ENCODE data around the gene CADM2. TPM values are rescaled to one million over a fixed set of nuclear protein-coding genes. Genes with fewer than 3 reads are reported as not detected.

The CADM2 gene
- total and polyA plus RNA-seq, 4 donors: 42.2 to 133 (median 81.1) TPM

- DNase-seq (ENCODE audit: low read depth in 4 of 6, low spot score in 6 of 6): no peak
- no peaks in the 10 kb centered on the region for H3K4me1 ChIP-seq (ENCODE audit: control insufficient read depth, insufficient read depth, low read length)
- no peak overlapping the region for H3K4me3 ChIP-seq (ENCODE audit: low read depth, low read length)
- no CpG with 5 or more reads among the region's 5 CpGs for WGBS (ENCODE audit: insufficient coverage)
- H3K36me3 ChIP-seq (ENCODE audit: control insufficient read depth, insufficient read depth, low read length): no peaks in the 10 kb centered on the region
- no peaks in the 10 kb centered on the region for H3K9me3 ChIP-seq (ENCODE audit: control insufficient read depth, insufficient read depth, low read length)
- H3K27ac ChIP-seq (ENCODE audit: low read depth, low read length): no peak overlapping the region
- no peaks in the 10 kb centered on the region for H3K27me3 ChIP-seq (ENCODE audit: control insufficient read depth, insufficient read depth, low read length)
Measured at GRCh38 chr3:86056962-86057361, 1098.2 kb downstream of the CADM2 start.

- Histone ChIP-seq H3K27ac (ENCODE audit: low read depth, low read length) (no peak overlapping the region), H3K4me3 (ENCODE audit: low read depth, low read length) (no peak overlapping the region), H3K9me3 (ENCODE audit: control insufficient read depth, insufficient read depth, low read length) (no peaks in the 10 kb centered on the region), H3K4me1 (ENCODE audit: control insufficient read depth, insufficient read depth, low read length) (no peaks in the 10 kb centered on the region), H3K36me3 (ENCODE audit: control insufficient read depth, insufficient read depth, low read length) (no peaks in the 10 kb centered on the region), H3K27me3 (ENCODE audit: control insufficient read depth, insufficient read depth, low read length) (no peaks in the 10 kb centered on the region)
- no peak for DNase-seq (ENCODE audit: low read depth in 4 of 6, low spot score in 6 of 6)
- WGBS (ENCODE audit: insufficient coverage): no CpG with 5 or more reads among the region's 2 CpGs
Measured at GRCh38 chr3:86073799-86074198, 1115.0 kb downstream of the CADM2 start.

GRCh38 chr3:86087160-86087871, 1128.5 kb downstream of the CADM2 start:
- Histone ChIP-seq H3K27ac (ENCODE audit: low read depth, low read length) (no peak overlapping the region), H3K9me3 (ENCODE audit: control insufficient read depth, insufficient read depth, low read length) (no peaks in the 10 kb centered on the region), H3K4me1 (ENCODE audit: control insufficient read depth, insufficient read depth, low read length) (no peaks in the 10 kb centered on the region), H3K36me3 (ENCODE audit: control insufficient read depth, insufficient read depth, low read length) (no peaks in the 10 kb centered on the region), H3K27me3 (ENCODE audit: control insufficient read depth, insufficient read depth, low read length) (no peaks in the 10 kb centered on the region), H3K4me3 (ENCODE audit: low read depth, low read length) (no peak overlapping the region)
- no peak for DNase-seq (ENCODE audit: low read depth in 4 of 6, low spot score in 6 of 6)
- no CpG with 5 or more reads among the region's 6 CpGs for WGBS (ENCODE audit: insufficient coverage)

GRCh38 chr3:86104154-86104553, 1145.4 kb downstream of the CADM2 start:
- H3K27ac ChIP-seq (ENCODE audit: low read depth, low read length): no peak overlapping the region

GRCh38 chr3:86109434-86109833, 1150.6 kb downstream of the CADM2 start:
- H3K27ac ChIP-seq (ENCODE audit: low read depth, low read length): no peak overlapping the region
- WGBS (ENCODE audit: insufficient coverage): 100% methylated on average over 1 of the region's 2 CpGs

More at GRCh38 chr3:86104154-86104553, 1145.4 kb downstream of the CADM2 start:
- WGBS (ENCODE audit: insufficient coverage): no CpG with 5 or more reads among the region's 1 CpG
- Histone ChIP-seq H3K36me3 (ENCODE audit: control insufficient read depth, insufficient read depth, low read length) (no peaks in the 10 kb centered on the region), H3K4me1 (ENCODE audit: control insufficient read depth, insufficient read depth, low read length) (no peaks in the 10 kb centered on the region), H3K27me3 (ENCODE audit: control insufficient read depth, insufficient read depth, low read length) (no peaks in the 10 kb centered on the region), H3K4me3 (ENCODE audit: low read depth, low read length) (no peak overlapping the region), H3K9me3 (ENCODE audit: control insufficient read depth, insufficient read depth, low read length) (no peaks in the 10 kb centered on the region)
- no peak for DNase-seq (ENCODE audit: low read depth in 4 of 6, low spot score in 6 of 6)

More at GRCh38 chr3:86109434-86109833, 1150.6 kb downstream of the CADM2 start:
- H3K4me1 ChIP-seq (ENCODE audit: control insufficient read depth, insufficient read depth, low read length): no peaks in the 10 kb centered on the region
- no peaks in the 10 kb centered on the region for H3K36me3 ChIP-seq (ENCODE audit: control insufficient read depth, insufficient read depth, low read length)
- no peak overlapping the region for H3K4me3 ChIP-seq (ENCODE audit: low read depth, low read length)
- H3K27me3 ChIP-seq (ENCODE audit: control insufficient read depth, insufficient read depth, low read length): no peaks in the 10 kb centered on the region
- H3K9me3 ChIP-seq (ENCODE audit: control insufficient read depth, insufficient read depth, low read length): no peaks in the 10 kb centered on the region
- no peak for DNase-seq (ENCODE audit: low read depth in 4 of 6, low spot score in 6 of 6)

Small RNAs within 50 kb of the gene (small RNA-seq; reads per million reads assigned to genes)
- gene MIR5688 (ENCODE audit: low replicate concordance): 0.28 reads per million, percentile 24 among the genes with 10 or more reads in this experiment
